Pancreas (tissue), 10 donors: ENCODE data around the gene INHA. TPM values are rescaled to one million over a fixed set of nuclear protein-coding genes. Genes with fewer than 3 reads are reported as not detected.

Source experiments
- ATAC-seq, 4 donors: fragments of 200-7000 bp; cut with Tn5 transposase; one replicate each; pipeline versions ENCODE4 v1.8.0 to v1.9.1; 2020; ENCODE audit warnings: mild to moderate bottlenecking in 4 of 4, moderate library complexity in 4 of 4
- DNase-seq, 6 donors: peaks; one replicate each; pipeline ENCODE4 v3.0.0-alpha.2; 2020
- FAIRE-seq: peaks from 2 replicates; lab custom pipeline; 2012; peaks lifted over from hg19 to GRCh38; lab: Jason Lieb, UNC
- H3K27ac ChIP-seq, 4 donors: fragments of 200-600 bp; sonication (generic); 1 replicate in 3 of 4; 2 replicates in 1 of 4; pipeline versions ENCODE4 v1.5.0 to v1.8.0; 2020
- H3K27me3 ChIP-seq, 4 donors: fragments of 200-600 bp; one replicate each; pipeline ENCODE4 v1.8.0; 2021
- H3K36me3 ChIP-seq, 3 donors: fragments of 200-600 bp; sonication (generic) in 1 of 3; one replicate each; pipeline versions ENCODE4 v1.5.0 to v1.8.0; 2020 to 2021
- H3K4me1 ChIP-seq, 3 donors: fragments of 200-600 bp; one replicate each; pipeline ENCODE4 v1.8.0; 2021
- H3K4me3 ChIP-seq, 4 donors: fragments of 200-600 bp; sonication (generic) in 2 of 4; one replicate each; pipeline versions ENCODE4 v1.5.0 to v1.8.0; 2020 to 2021
- H3K9me3 ChIP-seq, 4 donors: fragments of 200-600 bp; one replicate each; pipeline ENCODE4 v1.8.0; 2021
- WGBS, 2 donors: extraction: QIAGEN DNeasy Blood & Tissue Kit; methylation state at CpG; one replicate each; pipeline ENCODE4 v1.1.7; 2013; 5-methylcytosine and 5-hydroxymethylcytosine counted together
- intact Hi-C, 3 donors: fragments of 100-400 bp; cut with DNase I; formaldehyde crosslinking; loops; one replicate each; pipeline versions ENCODE4 v1.11.1 to v1.14.2; 2022
- polyA plus RNA-seq, 2 donors: library from polyadenylated mRNA; stranded (reverse); fragments of 200-250 nt; gene quantifications; one replicate each; pipeline ENCODE4 v1.2.3, GENCODE V29; 2013
- total RNA-seq, 6 donors: library from RNA; stranded (reverse); fragmentation: NEBNext Ultra II Directional in 4 of 6; extraction: Animal tissue kit (Norgen Biotek cat#: 25700) in 4 of 6; gene quantifications; one replicate each; pipeline versions ENCODE4 v1.2.1 to v1.2.4, GENCODE V29; 2021 to 2023
- TF ChIP-seq, protein P1 (sequence below), 4 donors: fragments of 200-600 bp; sonication (generic) in 3 of 4; IDR thresholded peaks; one replicate each; pipeline versions ENCODE4 v1.5.0 to v1.8.0; 2021; ENCODE audit warnings: antibody characterized with exemption in 4 of 4
- donor health status: healthy with polysubstance abuse.
- donor health status: DM: no; HTN: no; CAD: no; lungs with moderate emphysema.
- donor health status: DM: no; HTN: no; CAD: no.
- donor health status: control.
- donor health status: control.
- donor health status: Bipolar disorder and iron deficiency.
- donor health status: DM: yes; HTN: yes; CAD: no.
- donor health status: DM: no; HTN: no; CAD: no.
- donor health status: DM: no; HTN: no; CAD: no.
- donor health status: DM: yes; HTN: yes; CAD: no.

Gene INHA
- total and polyA plus RNA-seq, 8 donors, result 0.94 to 8.9 (median 3.9) TPM

DNA sequence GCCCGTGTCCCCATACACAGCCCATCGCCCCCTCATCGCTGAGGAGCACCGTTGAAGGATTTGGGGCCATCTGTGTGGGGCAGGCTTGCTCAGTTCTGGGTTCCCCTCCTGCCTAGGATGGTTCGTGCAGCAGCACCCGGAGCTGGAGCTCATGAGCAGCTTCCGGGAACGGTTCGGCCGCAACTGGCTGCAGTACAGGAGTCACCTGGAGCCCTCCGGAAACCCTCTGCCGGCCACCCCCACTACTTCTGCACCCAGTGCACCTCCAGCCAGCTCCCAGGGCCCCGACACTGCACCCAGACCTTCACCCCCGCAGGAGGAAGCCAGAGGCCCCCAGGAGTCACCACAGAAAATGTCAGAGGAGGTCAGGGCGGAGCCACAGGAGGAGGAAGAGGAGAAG is 35.8 kb downstream of the INHA start:
- intact Hi-C loops, result no loop called here
- no peak overlapping the region for H3K4me3 ChIP-seq
- no peaks in the 10 kb centered on the region for H3K27me3 ChIP-seq
- 91 to 94% methylated on average over 15 of the region's 15 CpGs for WGBS, 2 donors
- ATAC-seq, result no peak
- no peaks in the 10 kb centered on the region for H3K4me1 ChIP-seq
- H3K27ac ChIP-seq, result no peak overlapping the region
- no peaks in the 10 kb centered on the region for H3K9me3 ChIP-seq
- FAIRE-seq, result no peak
- TF ChIP-seq, protein P1, sequence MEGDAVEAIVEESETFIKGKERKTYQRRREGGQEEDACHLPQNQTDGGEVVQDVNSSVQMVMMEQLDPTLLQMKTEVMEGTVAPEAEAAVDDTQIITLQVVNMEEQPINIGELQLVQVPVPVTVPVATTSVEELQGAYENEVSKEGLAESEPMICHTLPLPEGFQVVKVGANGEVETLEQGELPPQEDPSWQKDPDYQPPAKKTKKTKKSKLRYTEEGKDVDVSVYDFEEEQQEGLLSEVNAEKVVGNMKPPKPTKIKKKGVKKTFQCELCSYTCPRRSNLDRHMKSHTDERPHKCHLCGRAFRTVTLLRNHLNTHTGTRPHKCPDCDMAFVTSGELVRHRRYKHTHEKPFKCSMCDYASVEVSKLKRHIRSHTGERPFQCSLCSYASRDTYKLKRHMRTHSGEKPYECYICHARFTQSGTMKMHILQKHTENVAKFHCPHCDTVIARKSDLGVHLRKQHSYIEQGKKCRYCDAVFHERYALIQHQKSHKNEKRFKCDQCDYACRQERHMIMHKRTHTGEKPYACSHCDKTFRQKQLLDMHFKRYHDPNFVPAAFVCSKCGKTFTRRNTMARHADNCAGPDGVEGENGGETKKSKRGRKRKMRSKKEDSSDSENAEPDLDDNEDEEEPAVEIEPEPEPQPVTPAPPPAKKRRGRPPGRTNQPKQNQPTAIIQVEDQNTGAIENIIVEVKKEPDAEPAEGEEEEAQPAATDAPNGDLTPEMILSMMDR (IDR thresholded peaks at IDR 0.05), result no peak
- no peak for DNase-seq
- H3K36me3 ChIP-seq, result peaks cover 0 to 22% (median 0%) of the 10 kb centered on the region in 3 donors

DNA sequence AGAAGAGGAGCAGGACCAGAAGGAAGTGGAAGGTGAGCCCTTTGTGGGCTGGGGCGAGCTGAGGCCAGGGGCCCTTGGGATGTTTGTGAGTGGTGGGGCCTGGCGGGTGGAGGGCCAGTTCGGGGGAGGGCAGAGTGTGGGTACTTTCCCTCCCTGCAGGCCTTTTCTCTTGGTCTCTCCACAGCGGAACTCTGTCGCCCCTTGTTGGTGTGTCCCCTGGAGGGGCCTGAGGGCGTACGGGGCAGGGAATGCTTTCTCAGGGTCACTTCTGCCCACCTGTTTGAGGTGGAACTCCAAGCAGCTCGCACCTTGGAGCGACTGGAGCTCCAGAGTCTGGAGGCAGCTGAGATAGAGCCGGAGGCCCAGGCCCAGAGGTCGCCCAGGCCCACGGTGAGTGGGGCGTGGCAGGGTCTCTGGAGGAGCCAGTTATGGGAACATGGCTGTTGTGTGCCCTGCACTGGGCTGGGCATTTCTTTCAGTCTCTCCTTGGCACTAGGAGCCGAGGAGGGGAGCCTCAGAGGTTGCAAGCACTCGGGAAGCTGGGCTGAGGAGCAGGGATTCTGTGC is 36.4 kb downstream of the INHA start:
- H3K27me3 ChIP-seq, result no peaks in the 10 kb centered on the region
- TF ChIP-seq, protein P1 (IDR thresholded peaks at IDR 0.05), result no peak
- 80 to 83% methylated on average over 15 of the region's 15 CpGs for WGBS, 2 donors
- ATAC-seq (no peak), FAIRE-seq (no peak), DNase-seq (no peak)
- no peak overlapping the region for H3K4me3 ChIP-seq
- no peak overlapping the region for H3K27ac ChIP-seq
- intact Hi-C loops, result no loop called here
- H3K36me3 ChIP-seq, result peaks cover 0 to 22% (median 0%) of the 10 kb centered on the region in 3 donors
- H3K4me1 ChIP-seq, result no peaks in the 10 kb centered on the region
- H3K9me3 ChIP-seq, result no peaks in the 10 kb centered on the region

DNA sequence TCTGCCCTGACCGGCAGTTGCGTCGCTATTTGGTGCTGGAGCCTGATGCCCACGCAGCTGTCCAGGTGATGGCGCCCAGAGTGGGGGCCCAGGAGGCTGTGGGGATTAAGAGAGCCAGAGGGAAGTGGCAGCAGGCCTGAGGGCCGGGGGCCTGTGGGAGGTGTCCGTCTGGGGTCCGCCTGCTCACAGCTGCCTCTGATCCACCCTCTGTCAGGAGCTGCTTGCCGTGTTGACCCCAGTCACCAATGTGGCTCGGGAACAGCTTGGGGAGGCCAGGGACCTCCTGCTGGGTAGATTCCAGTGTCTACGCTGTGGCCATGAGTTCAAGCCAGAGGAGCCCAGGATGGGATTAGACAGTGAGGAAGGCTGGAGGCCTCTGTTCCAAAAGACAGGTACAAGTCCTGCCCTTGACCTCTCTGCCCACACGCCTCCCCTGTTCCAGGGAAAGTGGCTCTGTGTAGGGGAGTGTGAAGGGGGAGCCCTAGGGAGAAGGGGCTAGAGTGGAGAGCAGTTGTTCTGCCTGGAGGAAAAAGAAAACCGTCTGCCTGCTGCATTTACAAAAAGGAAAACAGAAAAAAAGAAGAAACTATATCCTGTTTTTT is 37.1 kb downstream of the INHA start:
- Histone ChIP-seq H3K4me1 (no peaks in the 10 kb centered on the region), H3K4me3 (no peak overlapping the region), H3K9me3 (no peaks in the 10 kb centered on the region), H3K27ac (no peak overlapping the region), H3K36me3 (peaks cover 0 to 24% (median 0%) of the 10 kb centered on the region in 3 donors), H3K27me3 (no peaks in the 10 kb centered on the region)
- no peak for ATAC-seq
- intact Hi-C loops, result no loop called here
- 84 to 94% methylated on average over 13 of the region's 13 CpGs for WGBS, 2 donors
- TF ChIP-seq, protein P1 (IDR thresholded peaks at IDR 0.05), result no peak
- no peak for DNase-seq
- FAIRE-seq, result no peak

DNA sequence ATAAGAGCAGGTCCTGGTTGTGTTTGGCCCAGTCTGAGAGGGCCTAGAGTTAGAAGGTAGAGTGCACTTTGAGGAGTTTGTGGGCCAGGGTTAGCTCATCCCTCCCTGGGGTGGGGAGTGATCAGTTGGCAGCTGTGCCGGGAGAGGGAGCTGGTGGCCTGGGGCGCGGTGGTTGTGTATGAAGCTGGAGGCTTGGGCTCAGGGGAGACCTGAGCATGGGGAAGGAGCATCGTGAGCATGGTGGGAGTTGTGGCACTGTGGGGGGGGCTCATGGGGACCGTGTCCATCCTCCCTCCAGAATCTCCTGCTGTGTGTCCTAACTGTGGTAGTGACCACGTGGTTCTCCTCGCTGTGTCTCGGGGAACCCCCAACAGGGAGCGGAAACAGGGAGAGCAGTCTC is 39.2 kb downstream of the INHA start:
- TF ChIP-seq, protein P1 (IDR thresholded peaks at IDR 0.05), result no peak
- Histone ChIP-seq H3K4me1 (no peaks in the 10 kb centered on the region), H3K27me3 (no peaks in the 10 kb centered on the region), H3K9me3 (no peaks in the 10 kb centered on the region), H3K27ac (no peak overlapping the region), H3K36me3 (peaks cover 0 to 27% (median 0%) of the 10 kb centered on the region in 3 donors), H3K4me3 (no peak overlapping the region)
- WGBS, 2 donors, result 88 to 95% methylated on average over 9 of the region's 9 CpGs
- FAIRE-seq (no peak), ATAC-seq (no peak), DNase-seq (no peak)
- intact Hi-C loops, result no loop called here
